Trophoblast cell (in vitro differentiated cells and primary cell): ENCODE measurements around the gene RC3H2.
"Not testable (repeated sequence)": the region's sequence is repeated elsewhere in the genome, so short reads cannot be mapped to it uniquely, and the experiment has no call there.

Experiments used
- DNase-seq, 2 donors: peaks; one replicate each; pipeline ENCODE4 v3.0.0-alpha.2; 2016
- H2AFZ ChIP-seq: 2 replicates; pipeline ENCODE4 v1.6.1; 2013; ENCODE audit warnings: low read length, moderate library complexity, mild to moderate bottlenecking; ENCODE audit not compliant: insufficient read depth, poor library complexity
- H2AK5ac ChIP-seq: 2 replicates; pipeline ENCODE4 v1.6.1; 2013; ENCODE audit warnings: mild to moderate bottlenecking, low read length
- H2BK120ac ChIP-seq: 2 replicates; pipeline ENCODE4 v1.6.1; 2013; ENCODE audit warnings: low read length, mild to moderate bottlenecking, moderate library complexity; ENCODE audit not compliant: insufficient read depth, poor library complexity
- H2BK12ac ChIP-seq: 2 replicates; pipeline ENCODE4 v1.6.1; 2013; ENCODE audit warnings: mild to moderate bottlenecking, low read length, moderate library complexity
- H2BK5ac ChIP-seq: 2 replicates; pipeline ENCODE4 v1.6.1; 2013; ENCODE audit warnings: low read length, low read depth, moderate library complexity, mild to moderate bottlenecking; ENCODE audit not compliant: poor library complexity
- H3K14ac ChIP-seq: 2 replicates; pipeline ENCODE4 v1.6.1; 2013; ENCODE audit warnings: mild to moderate bottlenecking, low read length
- H3K18ac ChIP-seq: 2 replicates; pipeline ENCODE4 v1.6.1; 2013; ENCODE audit warnings: mild to moderate bottlenecking, low read length
- H3K23ac ChIP-seq: 2 replicates; pipeline ENCODE4 v1.6.1; 2013; ENCODE audit warnings: low read length
- H3K27ac ChIP-seq: 2 replicates; pipeline ENCODE4 v1.5.1; 2013; ENCODE audit warnings: low read depth, mild to moderate bottlenecking, inconsistent platforms, low read length, moderate library complexity
- H3K27me3 ChIP-seq: 2 replicates; pipeline ENCODE4 v1.6.1; 2013; ENCODE audit warnings: inconsistent platforms, mild to moderate bottlenecking, low read length, moderate library complexity; ENCODE audit not compliant: insufficient read depth
- H3K36me3 ChIP-seq, 2 experiments: 1 replicate in 1 of 2; 2 replicates in 1 of 2; pipeline ENCODE4 v1.6.1; 2013; ENCODE audit warnings: low read length in 2 of 2, mild to moderate bottlenecking in 2 of 2, moderate library complexity in 1 of 2; ENCODE audit not compliant: insufficient read depth in 2 of 2, control insufficient read depth in 1 of 2
- H3K4ac ChIP-seq: 2 replicates; pipeline ENCODE4 v1.6.1; 2013; ENCODE audit warnings: low read depth, mild to moderate bottlenecking, low read length, moderate library complexity
- H3K4me1 ChIP-seq, 2 experiments: 1 replicate in 1 of 2; 2 replicates in 1 of 2; pipeline ENCODE4 v1.6.1; 2013; ENCODE audit warnings: low read length in 2 of 2, mild to moderate bottlenecking in 2 of 2, moderate library complexity in 1 of 2; ENCODE audit not compliant: insufficient read depth in 2 of 2, control insufficient read depth in 1 of 2
- H3K4me2 ChIP-seq: 2 replicates; pipeline ENCODE4 v1.6.1; 2013; ENCODE audit warnings: inconsistent platforms, mild to moderate bottlenecking, low read length, moderate library complexity
- H3K4me3 ChIP-seq: 2 replicates; pipeline ENCODE4 v1.5.1; 2013; ENCODE audit warnings: mild to moderate bottlenecking, low read depth, low read length, inconsistent platforms
- H3K79me1 ChIP-seq: one replicate; pipeline ENCODE4 v1.6.1; 2013; ENCODE audit warnings: low read length
- H3K79me2 ChIP-seq: 2 replicates; pipeline ENCODE4 v1.6.1; 2013; ENCODE audit warnings: low read length, mild to moderate bottlenecking; ENCODE audit not compliant: control insufficient read depth, insufficient read depth, poor library complexity
- H3K9ac ChIP-seq: 2 replicates; pipeline ENCODE4 v1.6.1; 2013; ENCODE audit warnings: mild to moderate bottlenecking, low read length
- H3K9me3 ChIP-seq: 2 replicates; pipeline ENCODE4 v1.6.1; 2013; ENCODE audit warnings: low read depth, mild to moderate bottlenecking, control low read depth, inconsistent platforms, low read length; ENCODE audit not compliant: insufficient read depth
- H4K12ac ChIP-seq: 2 replicates; pipeline ENCODE4 v1.6.1; 2013; ENCODE audit warnings: low read depth, mild to moderate bottlenecking, low read length, moderate library complexity
- H4K8ac ChIP-seq: 2 replicates; pipeline ENCODE4 v1.6.1; 2013; ENCODE audit warnings: low read depth, mild to moderate bottlenecking, low read length, moderate library complexity
- H4K91ac ChIP-seq: one replicate; pipeline ENCODE4 v1.6.1; 2013; ENCODE audit warnings: low read depth, mild to moderate bottlenecking, low read length, moderate library complexity
- WGBS: extraction: QIAGEN DNeasy Blood & Tissue Kit; methylation state at CpG from one replicate; pipeline ENCODE4 v1.1.7; 2013; ENCODE audit warnings: missing lambda C conversion rate; ENCODE audit not compliant: insufficient read length, insufficient coverage; ENCODE audit errors: extremely low coverage; 5-methylcytosine and 5-hydroxymethylcytosine counted together

Gene RC3H2

DNA sequence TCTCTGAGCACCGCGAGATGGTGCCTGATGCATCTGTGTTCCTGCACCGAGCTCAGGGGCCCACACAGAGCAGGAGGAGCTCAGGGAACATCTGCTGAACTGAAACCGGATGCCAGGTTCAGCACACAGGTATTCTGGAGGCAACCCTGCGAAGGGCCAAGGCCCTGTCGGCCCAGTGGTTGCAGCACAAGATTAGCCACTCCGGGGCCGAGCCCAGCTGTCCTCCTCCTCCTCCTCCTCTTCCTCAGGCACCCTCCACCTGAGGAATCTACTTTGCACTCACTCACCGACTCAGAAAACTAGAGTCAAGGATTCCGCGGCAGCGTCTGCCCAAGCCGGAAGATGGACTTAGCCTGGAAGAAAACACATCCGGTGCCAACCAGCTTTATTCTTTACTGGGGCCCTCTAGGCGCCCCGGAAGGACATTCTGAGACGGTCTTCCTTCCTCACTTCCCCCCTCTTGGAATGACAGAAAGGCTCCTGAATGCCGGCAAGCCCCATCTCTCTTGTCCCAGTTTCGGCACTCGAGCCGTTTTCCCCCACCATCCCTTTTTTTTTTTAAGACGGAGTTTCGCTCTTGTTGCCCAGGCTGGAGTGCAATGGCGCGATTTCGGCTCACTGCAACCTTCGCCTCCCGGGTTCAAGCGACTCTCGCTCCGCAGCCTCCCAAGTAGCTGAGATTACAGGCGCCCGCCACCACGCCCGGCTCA lies 8.0 kb upstream of the RC3H2 start, which contains the start of gene ZBTB6:
TSS of gene ZBTB6 (minus strand) at position 360 of the 710 bp plus-strand sequence. CDS start 1,251 bp downstream, outside the sequence.
- peak within 1 kb of the TSS; percentile 95 for H3K4ac ChIP-seq
- peak within 1 kb of the TSS; percentile 63 for H2BK120ac ChIP-seq
- peak within 1 kb of the TSS; percentile 99 for H3K18ac ChIP-seq
- WGBS: no CpG with 5 or more reads among the region's 35 CpGs
- peak within 1 kb of the TSS; percentile 96 for H3K4me3 ChIP-seq
- H3K79me1 ChIP-seq: peaks cover 11% of the 10 kb centered on the region
- peak within 1 kb of the TSS; percentile 34 for H2BK5ac ChIP-seq
- no peak within 1 kb of the TSS for H3K23ac ChIP-seq
- no peaks in the 10 kb centered on the region for H3K27me3 ChIP-seq
- peak within 1 kb of the TSS; percentile 72 for H4K91ac ChIP-seq
- peaks cover 2 to 6% of the 10 kb centered on the region in 2 experiments for H3K36me3 ChIP-seq
- H3K9ac ChIP-seq: peak within 1 kb of the TSS; percentile 100
- no peaks in the 10 kb centered on the region for H3K9me3 ChIP-seq
- peaks cover 5% of the 10 kb centered on the region for H3K79me2 ChIP-seq
- H4K12ac ChIP-seq: peak within 1 kb of the TSS; percentile 83
- peak within 1 kb of the TSS; percentile 98 for H3K14ac ChIP-seq
- peak; percentile 74 to 79 for DNase-seq
- peak within 1 kb of the TSS; percentile 94 for H2AK5ac ChIP-seq
- H3K27ac ChIP-seq: peak within 1 kb of the TSS; percentile 94
- H4K8ac ChIP-seq: peak within 1 kb of the TSS; percentile 98
- H2BK12ac ChIP-seq: no peak within 1 kb of the TSS
- peak within 1 kb of the TSS; percentile 59 for H3K4me2 ChIP-seq
- H3K4me1 ChIP-seq: peaks cover 0 to 1% of the 10 kb centered on the region in 2 experiments
- H2AFZ ChIP-seq: peak within 1 kb of the TSS; percentile 86

DNA sequence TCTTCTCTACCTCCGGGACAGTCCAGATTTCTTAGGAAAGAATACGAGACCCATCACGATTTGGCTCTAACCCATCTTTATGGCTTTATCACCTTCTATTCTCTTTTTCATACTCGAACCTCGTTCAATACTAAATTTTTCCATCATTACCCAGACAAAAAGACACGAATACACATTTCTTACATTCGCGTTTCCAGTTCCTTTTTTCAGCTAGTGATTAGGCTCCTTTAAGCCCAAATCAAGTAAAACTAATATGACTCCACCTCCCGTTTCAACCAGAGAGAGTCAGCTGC lies 7.5 kb upstream of the RC3H2 start:
- Histone ChIP-seq H3K36me3 (peaks cover 2 to 6% of the 10 kb centered on the region in 2 experiments), H2BK5ac (no peak overlapping the region), H3K4me3 (peak overlapping the region; percentile 96), H2BK12ac (no peak overlapping the region), H4K8ac (peak overlapping the region; percentile 98), H3K9ac (peak overlapping the region; percentile 100), H4K91ac (peak overlapping the region; percentile 33), H3K27ac (peak overlapping the region; percentile 94), H3K79me2 (peaks cover 5% of the 10 kb centered on the region), H4K12ac (peak overlapping the region; percentile 29), H2BK120ac (no peak overlapping the region), H3K9me3 (no peaks in the 10 kb centered on the region), H2AFZ (peak overlapping the region; percentile 86), H3K4me2 (peak overlapping the region; percentile 59), H3K4me1 (peaks cover 0 to 1% of the 10 kb centered on the region in 2 experiments), H2AK5ac (no peak overlapping the region), H3K23ac (no peak overlapping the region), H3K27me3 (no peaks in the 10 kb centered on the region), H3K79me1 (peaks cover 11% of the 10 kb centered on the region), H3K14ac (peak overlapping the region; percentile 98), H3K4ac (peak overlapping the region; percentile 2), H3K18ac (peak overlapping the region; percentile 99)
- 100% methylated on average over 2 of the region's 9 CpGs for WGBS
- no peak for DNase-seq

DNA sequence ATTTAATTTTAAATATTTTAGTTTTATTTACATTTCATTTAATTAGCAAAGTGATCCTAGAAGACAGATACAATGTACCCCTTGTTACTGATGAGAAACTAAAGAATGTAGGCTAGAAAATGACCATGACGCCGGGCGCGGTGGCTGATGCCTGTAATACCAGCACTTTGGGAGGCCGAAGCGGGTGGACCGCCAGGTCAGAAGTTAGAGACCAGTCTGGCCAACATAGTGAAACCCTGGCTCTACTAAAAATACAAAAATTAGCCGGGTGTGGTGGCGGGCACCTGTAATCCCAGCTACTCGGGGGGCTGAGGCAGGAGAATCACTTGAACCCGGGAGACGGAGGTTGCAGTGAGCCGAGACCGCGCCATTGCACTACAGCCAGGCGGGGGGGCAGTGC lies 963 bp upstream of the RC3H2 start:
- not testable (repeated sequence) for H3K79me2 ChIP-seq, H3K36me3 ChIP-seq, H3K79me1 ChIP-seq, H3K9me3 ChIP-seq, H3K27me3 ChIP-seq, H3K18ac ChIP-seq, H3K9ac ChIP-seq, H3K4me1 ChIP-seq, H3K4me2 ChIP-seq, H3K23ac ChIP-seq, H2BK12ac ChIP-seq, H3K14ac ChIP-seq, H3K4me3 ChIP-seq, H3K4ac ChIP-seq, DNase-seq, H2AFZ ChIP-seq, H2BK5ac ChIP-seq, H4K91ac ChIP-seq, H4K12ac ChIP-seq, H3K27ac ChIP-seq, H2AK5ac ChIP-seq, H2BK120ac ChIP-seq
- peak overlapping the region; percentile 60 for H4K8ac ChIP-seq
- WGBS: no CpG with 5 or more reads among the region's 16 CpGs

DNA sequence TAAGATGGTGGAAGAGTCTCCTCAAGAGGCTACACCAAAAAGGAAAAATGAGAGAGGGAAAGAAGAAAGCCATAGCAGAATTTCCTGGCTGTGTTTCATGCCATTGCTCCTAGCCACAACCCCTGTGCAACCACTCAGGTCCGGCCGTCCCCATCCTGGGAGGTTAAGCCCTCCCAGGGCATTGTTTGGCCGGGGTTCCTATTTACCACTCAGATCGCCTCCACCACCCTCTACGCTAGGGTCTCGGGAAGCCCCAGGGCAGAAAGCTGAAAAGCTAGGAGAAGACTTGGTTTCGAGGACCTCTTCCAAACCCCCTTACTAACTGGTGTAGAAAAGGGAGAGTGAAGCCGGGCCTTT lies 715 bp downstream of the RC3H2 start:
- peaks cover 6% of the 10 kb centered on the region for H3K79me1 ChIP-seq
- H3K9ac ChIP-seq: peak overlapping the region; percentile 97
- peak overlapping the region; percentile 87 for H3K4me3 ChIP-seq
- H2BK120ac ChIP-seq: peak overlapping the region; percentile 77
- H2AK5ac ChIP-seq: no peak overlapping the region
- H3K14ac ChIP-seq: peak overlapping the region; percentile 75
- H3K4ac ChIP-seq: peak overlapping the region; percentile 95
- H3K18ac ChIP-seq: peak overlapping the region; percentile 60
- H3K79me2 ChIP-seq: peaks cover 8% of the 10 kb centered on the region
- H2AFZ ChIP-seq: peak overlapping the region; percentile 81
- H4K12ac ChIP-seq: peak overlapping the region; percentile 75
- H2BK5ac ChIP-seq: peak overlapping the region; percentile 91
- H3K4me2 ChIP-seq: peak overlapping the region; percentile 69
- peak overlapping the region; percentile 83 for H3K27ac ChIP-seq
- no peaks in the 10 kb centered on the region for H3K4me1 ChIP-seq
- no peak overlapping the region for H3K23ac ChIP-seq
- peak overlapping the region; percentile 89 for H4K8ac ChIP-seq
- no CpG with 5 or more reads among the region's 8 CpGs for WGBS
- no peak overlapping the region for H2BK12ac ChIP-seq
- H3K27me3 ChIP-seq: no peaks in the 10 kb centered on the region
- no peaks in the 10 kb centered on the region for H3K36me3 ChIP-seq
- peak overlapping the region; percentile 71 for H4K91ac ChIP-seq
- DNase-seq: peak; percentile 38 to 44
- H3K9me3 ChIP-seq: no peaks in the 10 kb centered on the region
